ENCODE results near the gene ACY1.

ACY1 gene

DNA sequence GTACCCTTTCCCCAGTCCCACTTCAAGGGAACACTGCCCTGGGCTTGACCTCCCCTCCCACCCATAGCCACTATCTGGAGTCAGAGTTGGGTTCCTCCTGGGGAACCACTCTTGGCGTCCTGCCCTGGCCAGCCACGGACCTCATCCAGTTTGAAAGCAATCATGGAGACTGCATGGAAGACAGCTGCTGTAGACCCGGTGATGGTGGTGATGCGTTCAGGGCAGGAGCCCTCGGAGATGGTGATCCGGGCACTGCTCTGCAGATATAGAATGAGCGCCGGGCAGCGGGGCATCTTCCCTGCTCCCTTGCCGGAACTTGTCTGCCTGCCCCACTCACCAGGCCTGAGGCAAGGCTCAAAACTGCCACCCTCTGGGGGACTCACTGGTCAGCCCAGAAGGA, 22.9 kb upstream of the ACY1 start:
- no peaks in the 10 kb centered on the region for H3K27me3 ChIP-seq (ENCODE audit: low read depth, low read length)
- H3K36me3 ChIP-seq (ENCODE audit: control insufficient read depth in 1 of 2, insufficient read depth in 2 of 2, low read length in 2 of 2) = peaks cover 4 to 26% of the 10 kb centered on the region in 2 donors
- no peak overlapping the region for H3K4me3 ChIP-seq (ENCODE audit: low read depth in 1 of 2, low read length in 2 of 2)
- H3K27ac ChIP-seq (ENCODE audit: low read length) = no peak overlapping the region
- H3K9me3 ChIP-seq (ENCODE audit: control insufficient read depth in 1 of 2, low read length in 2 of 2) = no peaks in the 10 kb centered on the region
- H3K4me1 ChIP-seq (ENCODE audit: control insufficient read depth in 1 of 2, insufficient read depth in 2 of 2, low read length in 2 of 2) = peaks cover 0 to 41% of the 10 kb centered on the region in 2 donors

DNA sequence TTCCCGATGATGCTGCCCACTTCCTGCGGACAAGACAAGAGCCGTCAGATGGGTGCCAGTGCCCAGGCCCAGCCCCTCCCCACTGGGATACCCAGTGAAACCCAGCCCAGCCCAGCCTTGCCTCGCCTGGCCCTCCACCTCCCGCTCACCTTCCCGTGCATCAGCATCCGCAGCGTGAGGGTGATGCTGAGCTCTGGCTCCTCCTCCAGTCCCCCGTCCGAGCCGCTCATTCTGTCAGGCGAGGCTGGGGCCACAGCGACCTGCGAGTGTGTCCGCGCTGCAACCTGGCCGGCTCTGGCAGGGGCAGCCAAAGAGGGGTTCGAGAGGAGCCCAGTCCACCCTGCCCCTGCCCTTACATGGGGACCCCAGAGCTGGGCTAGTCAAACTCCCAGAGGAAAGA, 22.3 kb upstream of the ACY1 start:
- Histone ChIP-seq H3K36me3 (ENCODE audit: control insufficient read depth in 1 of 2, insufficient read depth in 2 of 2, low read length in 2 of 2) (peaks cover 4 to 26% of the 10 kb centered on the region in 2 donors), H3K9me3 (ENCODE audit: control insufficient read depth in 1 of 2, low read length in 2 of 2) (no peaks in the 10 kb centered on the region), H3K4me3 (ENCODE audit: low read depth in 1 of 2, low read length in 2 of 2) (no peak overlapping the region), H3K4me1 (ENCODE audit: control insufficient read depth in 1 of 2, insufficient read depth in 2 of 2, low read length in 2 of 2) (peaks cover 0 to 43% of the 10 kb centered on the region in 2 donors), H3K27me3 (ENCODE audit: low read depth, low read length) (no peaks in the 10 kb centered on the region), H3K27ac (ENCODE audit: low read length) (no peak overlapping the region)

DNA sequence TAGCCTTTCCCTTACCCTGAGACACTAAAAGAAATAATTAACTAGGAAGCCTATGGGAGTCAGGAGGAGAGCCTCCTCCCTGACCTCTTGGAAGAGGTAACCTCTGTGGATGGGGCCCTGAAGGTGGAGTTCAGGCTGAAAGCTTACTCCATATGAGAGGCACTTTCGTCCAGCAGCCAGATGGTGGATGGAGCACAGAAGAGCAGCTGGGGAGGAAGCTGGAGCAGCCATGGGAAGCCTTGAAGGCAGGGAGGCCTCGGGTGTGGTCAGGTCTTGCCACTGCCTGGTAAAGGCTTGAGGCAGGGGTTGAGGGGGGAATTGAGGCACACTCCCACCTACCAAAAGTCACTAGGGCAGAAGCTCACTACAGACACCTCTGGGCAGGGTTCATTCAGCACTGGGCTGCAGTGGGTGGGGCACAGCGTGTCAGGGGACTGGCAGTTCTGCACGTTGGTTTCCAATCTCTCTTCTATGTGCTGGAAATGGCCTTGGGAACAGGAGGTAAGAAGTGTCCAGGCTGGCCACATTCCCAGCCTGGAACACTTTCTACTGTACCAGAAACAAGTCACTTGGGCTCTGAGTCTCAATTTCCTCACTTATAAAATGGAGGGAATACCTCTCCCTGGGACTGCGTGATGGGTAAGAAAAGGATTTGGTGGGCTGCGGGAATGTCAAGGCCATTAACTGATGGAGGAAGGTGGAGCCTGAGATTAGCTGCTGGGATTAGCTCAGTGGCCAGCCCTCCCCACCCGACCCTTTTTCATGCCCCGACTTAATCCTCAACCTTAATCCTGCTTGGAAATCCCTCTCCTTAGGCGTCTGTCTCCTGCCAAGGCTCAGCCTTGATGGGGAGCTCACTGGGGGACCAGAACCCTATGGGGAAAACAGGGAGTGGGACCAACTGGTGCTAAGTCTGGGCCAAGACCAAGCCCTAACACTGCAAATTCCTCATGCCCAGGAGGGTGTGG, 21.4 kb upstream of the ACY1 start:
- Histone ChIP-seq H3K27me3 (ENCODE audit: low read depth, low read length) (no peaks in the 10 kb centered on the region), H3K27ac (ENCODE audit: low read length) (no peak overlapping the region), H3K4me3 (ENCODE audit: low read depth in 1 of 2, low read length in 2 of 2) (no peak overlapping the region), H3K9me3 (ENCODE audit: control insufficient read depth in 1 of 2, low read length in 2 of 2) (no peaks in the 10 kb centered on the region), H3K36me3 (ENCODE audit: control insufficient read depth in 1 of 2, insufficient read depth in 2 of 2, low read length in 2 of 2) (peaks cover 4 to 26% of the 10 kb centered on the region in 2 donors), H3K4me1 (ENCODE audit: control insufficient read depth in 1 of 2, insufficient read depth in 2 of 2, low read length in 2 of 2) (peaks cover 0 to 42% of the 10 kb centered on the region in 2 donors)

DNA sequence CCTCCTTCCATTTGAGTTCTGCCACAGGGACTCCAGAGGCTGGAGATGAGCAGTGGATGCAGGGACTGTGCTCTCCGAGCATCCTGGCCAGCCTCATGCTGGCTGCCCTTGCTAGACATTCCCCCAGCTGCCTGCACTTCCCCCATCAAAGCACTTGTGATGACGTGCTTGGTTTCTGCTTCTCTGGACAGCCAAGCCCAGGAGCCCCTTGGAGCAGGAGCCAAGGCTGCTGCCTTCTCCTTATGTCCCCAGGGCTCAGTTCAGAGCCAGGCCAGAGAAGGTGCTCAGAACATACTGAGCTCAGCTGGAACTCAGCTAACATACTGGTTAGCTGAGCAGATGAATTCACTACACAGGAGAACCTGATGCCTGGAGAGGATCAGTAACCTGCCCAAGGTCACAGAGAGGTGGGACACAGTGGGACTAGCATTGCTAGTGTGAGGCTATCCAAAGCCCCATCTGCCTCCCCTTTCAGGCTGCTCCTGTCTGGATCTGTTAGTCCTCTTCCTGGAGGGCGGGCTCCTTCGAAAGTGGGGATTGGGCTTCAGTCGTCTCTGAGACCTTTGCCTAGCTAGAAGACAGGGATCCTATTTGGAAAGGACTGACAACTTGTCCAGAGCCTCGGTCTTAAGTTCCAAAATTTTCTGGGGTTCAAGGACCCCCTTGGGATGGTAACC, 20.3 kb upstream of the ACY1 start:
- Histone ChIP-seq H3K27ac (ENCODE audit: low read length) (no peak overlapping the region), H3K36me3 (ENCODE audit: control insufficient read depth in 1 of 2, insufficient read depth in 2 of 2, low read length in 2 of 2) (peaks cover 4 to 26% of the 10 kb centered on the region in 2 donors), H3K4me1 (ENCODE audit: control insufficient read depth in 1 of 2, insufficient read depth in 2 of 2, low read length in 2 of 2) (peaks cover 0 to 46% of the 10 kb centered on the region in 2 donors), H3K27me3 (ENCODE audit: low read depth, low read length) (no peaks in the 10 kb centered on the region), H3K4me3 (ENCODE audit: low read depth in 1 of 2, low read length in 2 of 2) (no peak overlapping the region), H3K9me3 (ENCODE audit: control insufficient read depth in 1 of 2, low read length in 2 of 2) (no peaks in the 10 kb centered on the region)

DNA sequence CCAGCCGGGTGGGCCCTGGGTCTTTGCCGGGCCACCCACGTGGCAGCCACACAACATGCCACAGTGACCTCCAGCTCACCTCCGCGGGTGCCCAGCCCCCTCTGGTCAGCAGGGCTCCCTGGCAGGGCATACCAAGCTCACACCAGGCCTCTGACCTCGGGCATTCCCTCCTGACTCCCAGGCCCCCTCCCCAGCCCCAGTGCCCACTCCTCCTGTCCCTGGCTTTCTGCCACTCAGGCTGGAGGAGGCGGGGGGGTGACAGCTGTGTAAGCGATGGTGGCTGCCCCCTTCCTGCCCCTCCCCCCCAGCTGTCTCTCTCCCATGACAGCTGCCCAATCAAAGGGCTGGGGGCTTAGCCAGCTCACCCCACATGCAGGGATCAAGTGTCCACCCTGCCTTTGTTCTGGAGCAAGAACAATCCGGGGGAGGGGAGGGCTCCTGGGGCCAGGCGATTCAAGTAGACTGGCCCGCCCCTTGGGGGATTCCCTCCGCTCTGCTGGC, 19.3 kb upstream of the ACY1 start:
- H3K27ac ChIP-seq (ENCODE audit: low read length) = no peak overlapping the region
- no peak overlapping the region for H3K4me3 ChIP-seq (ENCODE audit: low read depth in 1 of 2, low read length in 2 of 2)
- no peaks in the 10 kb centered on the region for H3K27me3 ChIP-seq (ENCODE audit: low read depth, low read length)
- H3K4me1 ChIP-seq (ENCODE audit: control insufficient read depth in 1 of 2, insufficient read depth in 2 of 2, low read length in 2 of 2) = peaks cover 0 to 56% of the 10 kb centered on the region in 2 donors
- H3K36me3 ChIP-seq (ENCODE audit: control insufficient read depth in 1 of 2, insufficient read depth in 2 of 2, low read length in 2 of 2) = peaks cover 4 to 20% of the 10 kb centered on the region in 2 donors
- H3K9me3 ChIP-seq (ENCODE audit: control insufficient read depth in 1 of 2, low read length in 2 of 2) = no peaks in the 10 kb centered on the region

DNA sequence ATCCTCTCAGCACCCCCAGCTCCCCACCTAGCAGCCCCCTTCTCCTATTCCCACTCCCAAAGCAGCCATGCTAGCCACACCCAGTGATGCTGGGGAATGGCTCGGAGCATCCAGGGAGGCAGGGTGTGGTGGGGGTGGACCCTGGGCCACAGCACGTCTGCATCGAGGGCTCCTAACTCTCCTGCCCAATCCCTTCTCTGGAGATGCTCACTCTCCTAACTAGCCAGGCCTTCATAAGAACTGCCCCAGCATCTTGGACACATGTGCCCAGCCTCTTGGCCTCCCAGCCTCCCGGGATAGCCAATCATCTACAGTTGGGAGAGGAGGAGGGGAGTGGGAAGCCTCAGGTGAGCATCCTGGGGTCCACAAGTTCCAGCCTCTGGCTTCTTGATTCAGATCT, 18.8 kb upstream of the ACY1 start:
- H3K36me3 ChIP-seq (ENCODE audit: control insufficient read depth in 1 of 2, insufficient read depth in 2 of 2, low read length in 2 of 2) = peaks cover 4 to 15% of the 10 kb centered on the region in 2 donors
- no peaks in the 10 kb centered on the region for H3K27me3 ChIP-seq (ENCODE audit: low read depth, low read length)
- no peak overlapping the region for H3K4me3 ChIP-seq (ENCODE audit: low read depth in 1 of 2, low read length in 2 of 2)
- peaks cover 0 to 57% of the 10 kb centered on the region in 2 donors for H3K4me1 ChIP-seq (ENCODE audit: control insufficient read depth in 1 of 2, insufficient read depth in 2 of 2, low read length in 2 of 2)
- no peak overlapping the region for H3K27ac ChIP-seq (ENCODE audit: low read length)
- no peaks in the 10 kb centered on the region for H3K9me3 ChIP-seq (ENCODE audit: control insufficient read depth in 1 of 2, low read length in 2 of 2)

DNA sequence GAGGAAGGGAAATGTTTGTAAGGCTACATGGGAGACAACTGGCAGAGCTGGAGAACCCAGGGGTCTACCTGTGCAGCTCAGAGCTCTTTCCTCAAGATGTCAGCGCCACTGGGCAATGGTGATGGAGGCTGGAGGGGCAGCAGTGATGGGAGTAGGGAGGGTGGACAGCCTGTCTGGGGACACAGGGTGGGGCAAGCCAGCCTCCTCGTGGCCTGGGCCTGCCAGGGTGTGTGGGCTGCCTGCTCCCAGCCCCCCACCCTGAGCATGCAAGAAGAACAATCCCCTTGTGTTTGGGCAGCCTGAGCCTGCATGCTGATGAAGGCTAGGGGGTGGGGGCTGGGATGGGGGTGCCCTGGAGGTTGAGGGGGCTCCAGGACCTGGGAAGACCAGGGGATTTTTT, 17.3 kb upstream of the ACY1 start:
- no peak overlapping the region for H3K27ac ChIP-seq (ENCODE audit: low read length)
- H3K27me3 ChIP-seq (ENCODE audit: low read depth, low read length) = no peaks in the 10 kb centered on the region
- H3K9me3 ChIP-seq (ENCODE audit: control insufficient read depth in 1 of 2, low read length in 2 of 2) = no peaks in the 10 kb centered on the region
- H3K36me3 ChIP-seq (ENCODE audit: control insufficient read depth in 1 of 2, insufficient read depth in 2 of 2, low read length in 2 of 2) = peaks cover 4 to 6% of the 10 kb centered on the region in 2 donors
- peak overlapping the region in 1 of 2 donors; percentile 70 for H3K4me3 ChIP-seq (ENCODE audit: low read depth in 1 of 2, low read length in 2 of 2)
- H3K4me1 ChIP-seq (ENCODE audit: control insufficient read depth in 1 of 2, insufficient read depth in 2 of 2, low read length in 2 of 2) = peaks cover 0 to 57% of the 10 kb centered on the region in 2 donors

DNA sequence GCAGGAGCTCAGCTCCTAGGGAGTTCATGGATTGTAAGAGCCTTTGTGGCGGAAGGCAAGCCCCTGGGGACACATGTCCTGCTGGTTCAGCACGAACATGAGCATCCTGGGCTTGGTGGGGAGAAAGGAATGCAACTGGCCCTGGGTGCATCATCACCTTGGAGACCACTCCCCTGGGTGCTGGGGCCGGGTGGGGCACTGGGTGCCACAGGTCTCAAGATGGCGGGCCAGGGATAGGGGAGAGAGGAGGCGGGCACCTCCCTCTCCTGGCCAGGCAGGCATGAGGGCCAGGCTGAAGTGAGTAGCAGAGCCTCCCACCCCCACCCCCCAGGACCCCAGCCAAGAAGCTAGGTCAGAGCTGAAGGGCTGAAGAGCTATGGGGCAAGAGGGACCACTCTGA, 16.8 kb upstream of the ACY1 start:
- Histone ChIP-seq H3K36me3 (ENCODE audit: control insufficient read depth in 1 of 2, insufficient read depth in 2 of 2, low read length in 2 of 2) (peaks cover 2 to 4% of the 10 kb centered on the region in 2 donors), H3K9me3 (ENCODE audit: control insufficient read depth in 1 of 2, low read length in 2 of 2) (no peaks in the 10 kb centered on the region), H3K4me3 (ENCODE audit: low read depth in 1 of 2, low read length in 2 of 2) (peak overlapping the region; percentile 70 to 72), H3K27ac (ENCODE audit: low read length) (peak overlapping the region; percentile 63), H3K27me3 (ENCODE audit: low read depth, low read length) (no peaks in the 10 kb centered on the region), H3K4me1 (ENCODE audit: control insufficient read depth in 1 of 2, insufficient read depth in 2 of 2, low read length in 2 of 2) (peaks cover 0 to 57% of the 10 kb centered on the region in 2 donors)

DNA sequence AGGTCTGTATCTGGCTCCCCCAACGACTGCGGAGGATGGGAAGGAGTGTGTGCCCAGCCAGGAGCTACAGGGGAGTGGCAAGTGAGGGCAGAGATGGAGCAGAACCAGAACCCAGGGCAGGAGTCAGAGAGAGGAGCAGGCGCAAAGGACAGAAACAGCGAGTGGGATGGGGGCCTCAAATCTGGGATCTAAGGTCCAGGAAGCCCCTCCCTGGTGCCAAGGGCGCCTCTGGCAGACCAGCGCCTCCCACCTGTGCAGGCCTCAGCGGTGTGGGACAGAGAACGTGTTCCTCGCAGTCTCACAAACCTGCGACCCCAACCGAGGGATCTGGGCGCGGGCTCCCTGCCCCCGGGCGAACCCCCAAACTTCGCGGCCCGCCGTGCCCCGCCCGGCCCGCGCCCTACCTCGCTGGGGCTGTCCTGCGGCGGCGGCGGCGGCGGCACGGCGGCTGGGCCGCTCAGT, 16.4 kb upstream of the ACY1 start:
- Histone ChIP-seq H3K27me3 (ENCODE audit: low read depth, low read length) (no peaks in the 10 kb centered on the region), H3K9me3 (ENCODE audit: control insufficient read depth in 1 of 2, low read length in 2 of 2) (no peaks in the 10 kb centered on the region), H3K4me1 (ENCODE audit: control insufficient read depth in 1 of 2, insufficient read depth in 2 of 2, low read length in 2 of 2) (peaks cover 0 to 53% of the 10 kb centered on the region in 2 donors), H3K27ac (ENCODE audit: low read length) (peak overlapping the region; percentile 63), H3K36me3 (ENCODE audit: control insufficient read depth in 1 of 2, insufficient read depth in 2 of 2, low read length in 2 of 2) (peaks cover 0 to under 1% of the 10 kb centered on the region in 2 donors), H3K4me3 (ENCODE audit: low read depth in 1 of 2, low read length in 2 of 2) (peak overlapping the region; percentile 70 to 72)

DNA sequence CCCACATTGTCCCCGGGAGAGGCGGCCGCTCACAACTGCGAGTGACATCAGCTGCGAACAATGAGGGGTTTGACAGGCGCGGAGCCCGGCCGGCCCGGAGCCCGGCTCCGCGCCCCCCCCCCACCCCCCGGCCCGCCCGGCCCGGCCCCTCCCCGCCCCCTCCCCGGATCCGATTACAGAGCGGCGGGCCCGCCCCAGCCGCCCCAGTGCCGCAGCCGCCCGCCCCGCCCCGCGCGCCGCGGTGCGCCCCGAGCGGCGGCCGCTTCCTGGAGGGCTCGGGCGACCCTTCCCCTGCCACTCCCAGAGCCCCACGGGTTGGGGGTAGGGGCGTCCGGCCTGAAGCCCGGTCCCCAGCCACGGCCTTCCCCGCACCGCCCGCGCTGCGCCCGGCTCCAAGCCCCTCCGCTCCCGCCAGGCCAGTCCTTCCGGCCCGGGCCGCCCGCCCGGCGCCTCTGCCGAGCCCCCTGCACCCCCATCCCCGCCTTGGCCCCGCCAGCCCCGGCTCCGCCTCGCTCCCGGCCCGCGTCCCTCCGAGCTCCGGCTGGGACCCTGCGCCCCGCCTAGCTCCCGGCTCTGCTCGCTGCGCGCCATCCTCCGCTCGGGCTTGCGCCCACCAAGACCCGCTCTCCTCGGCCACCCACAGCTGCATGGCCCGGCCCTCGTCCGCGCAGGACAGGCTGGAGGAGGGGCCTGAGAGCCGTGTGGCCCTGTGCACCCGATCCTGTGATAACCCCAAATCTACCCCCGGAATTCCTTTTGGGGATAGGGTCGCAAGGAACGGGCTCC, 15.8 kb upstream of the ACY1 start, which contains the start of gene PCBP4:
TSS of gene PCBP4 (minus strand) at position 71 of the 786 bp plus-strand sequence. CDS start 6,214 bp downstream, outside the sequence.
- H3K4me1 ChIP-seq (ENCODE audit: control insufficient read depth in 1 of 2, insufficient read depth in 2 of 2, low read length in 2 of 2) = peaks cover 0 to 50% of the 10 kb centered on the region in 2 donors
- peak within 1 kb of the TSS; percentile 63 for H3K27ac ChIP-seq (ENCODE audit: low read length)
- H3K9me3 ChIP-seq (ENCODE audit: control insufficient read depth in 1 of 2, low read length in 2 of 2) = no peaks in the 10 kb centered on the region
- no peaks in the 10 kb centered on the region for H3K36me3 ChIP-seq (ENCODE audit: control insufficient read depth in 1 of 2, insufficient read depth in 2 of 2, low read length in 2 of 2)
- no peaks in the 10 kb centered on the region for H3K27me3 ChIP-seq (ENCODE audit: low read depth, low read length)
- H3K4me3 ChIP-seq (ENCODE audit: low read depth in 1 of 2, low read length in 2 of 2) = peak within 1 kb of the TSS; percentile 71 to 72
